NB4 (cell line): ENCODE results near the gene GVQW3.

Experiments
- DNase-seq: peaks from one replicate; pipeline ENCODE4 v3.0.0; 2010; ENCODE audit warnings: low read depth
- H3K4me3 ChIP-seq: one replicate; pipeline ENCODE4 v1.5.1; 2011; ENCODE audit warnings: mild to moderate bottlenecking, low read depth, low read length, moderate library complexity
- MYC ChIP-seq: IDR thresholded peaks from 2 replicates; pipeline ENCODE4 v1.6.1; 2011; ENCODE audit warnings: low read depth, low read length
- POLR2A ChIP-seq: IDR thresholded peaks from 2 replicates; pipeline ENCODE4 v1.6.1; 2011; ENCODE audit warnings: mild to moderate bottlenecking; ENCODE audit not compliant: insufficient read length; ENCODE audit errors: extremely low read depth
- TF ChIP-seq, protein P1 (sequence below): IDR thresholded peaks from 2 replicates; pipeline ENCODE4 v1.6.1; 2011; ENCODE audit warnings: low read depth, low read length
- TF ChIP-seq, protein P2 (sequence below): IDR thresholded peaks from one replicate; pipeline ENCODE4 v1.5.1; 2012; ENCODE audit warnings: low read depth, low read length

GVQW3 gene

DNA sequence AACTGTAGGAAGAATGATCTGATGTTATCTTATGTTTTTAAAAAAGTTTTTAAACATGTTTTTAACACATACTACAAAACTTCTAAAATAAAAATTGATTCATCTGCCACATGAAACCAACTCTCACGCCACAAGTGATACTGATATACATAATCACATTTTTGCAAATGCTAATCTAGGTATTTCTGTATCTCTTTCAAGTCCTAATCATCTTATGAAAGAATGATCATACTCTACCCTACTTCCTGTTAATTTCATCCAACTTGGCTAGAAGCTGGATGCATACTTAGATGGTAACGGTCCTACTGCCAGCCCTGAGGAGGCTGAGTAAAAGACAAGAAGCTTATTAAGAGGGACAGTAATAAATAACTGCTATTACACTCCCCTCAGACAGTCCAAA is 19.3 kb upstream of the GVQW3 start:
- no peak for DNase-seq
- no peak overlapping the region for H3K4me3 ChIP-seq
- TF ChIP-seq MYC (no peak), POLR2A (no peak)
- TF ChIP-seq, protein P1, sequence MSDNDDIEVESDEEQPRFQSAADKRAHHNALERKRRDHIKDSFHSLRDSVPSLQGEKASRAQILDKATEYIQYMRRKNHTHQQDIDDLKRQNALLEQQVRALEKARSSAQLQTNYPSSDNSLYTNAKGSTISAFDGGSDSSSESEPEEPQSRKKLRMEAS: no peak
- TF ChIP-seq, protein P2, sequence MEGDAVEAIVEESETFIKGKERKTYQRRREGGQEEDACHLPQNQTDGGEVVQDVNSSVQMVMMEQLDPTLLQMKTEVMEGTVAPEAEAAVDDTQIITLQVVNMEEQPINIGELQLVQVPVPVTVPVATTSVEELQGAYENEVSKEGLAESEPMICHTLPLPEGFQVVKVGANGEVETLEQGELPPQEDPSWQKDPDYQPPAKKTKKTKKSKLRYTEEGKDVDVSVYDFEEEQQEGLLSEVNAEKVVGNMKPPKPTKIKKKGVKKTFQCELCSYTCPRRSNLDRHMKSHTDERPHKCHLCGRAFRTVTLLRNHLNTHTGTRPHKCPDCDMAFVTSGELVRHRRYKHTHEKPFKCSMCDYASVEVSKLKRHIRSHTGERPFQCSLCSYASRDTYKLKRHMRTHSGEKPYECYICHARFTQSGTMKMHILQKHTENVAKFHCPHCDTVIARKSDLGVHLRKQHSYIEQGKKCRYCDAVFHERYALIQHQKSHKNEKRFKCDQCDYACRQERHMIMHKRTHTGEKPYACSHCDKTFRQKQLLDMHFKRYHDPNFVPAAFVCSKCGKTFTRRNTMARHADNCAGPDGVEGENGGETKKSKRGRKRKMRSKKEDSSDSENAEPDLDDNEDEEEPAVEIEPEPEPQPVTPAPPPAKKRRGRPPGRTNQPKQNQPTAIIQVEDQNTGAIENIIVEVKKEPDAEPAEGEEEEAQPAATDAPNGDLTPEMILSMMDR: no peak

DNA sequence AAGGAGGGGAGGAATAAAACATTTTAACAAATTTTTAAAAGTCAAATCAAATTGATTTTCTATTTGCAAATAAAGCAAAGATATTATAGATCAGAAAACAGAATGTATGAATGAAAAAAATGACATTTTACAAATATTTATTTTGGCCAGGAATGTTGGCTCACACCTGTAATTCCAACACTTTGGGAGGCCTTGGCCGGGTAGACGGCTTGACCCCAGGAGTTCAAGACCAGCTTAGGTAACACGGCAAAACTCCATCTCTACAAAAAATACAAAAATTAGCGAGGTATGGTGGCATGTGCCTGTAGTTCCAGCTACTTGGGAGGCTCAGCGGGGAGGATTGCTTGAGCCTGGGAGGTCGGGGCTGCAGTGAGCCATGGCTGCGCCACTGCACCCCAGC is 18.4 kb upstream of the GVQW3 start:
- no peak for DNase-seq
- no peak for TF ChIP-seq MYC
- no peak for TF ChIP-seq POLR2A
- TF ChIP-seq, protein P1: no peak
- TF ChIP-seq, protein P2: no peak
- H3K4me3 ChIP-seq: no peak overlapping the region

DNA sequence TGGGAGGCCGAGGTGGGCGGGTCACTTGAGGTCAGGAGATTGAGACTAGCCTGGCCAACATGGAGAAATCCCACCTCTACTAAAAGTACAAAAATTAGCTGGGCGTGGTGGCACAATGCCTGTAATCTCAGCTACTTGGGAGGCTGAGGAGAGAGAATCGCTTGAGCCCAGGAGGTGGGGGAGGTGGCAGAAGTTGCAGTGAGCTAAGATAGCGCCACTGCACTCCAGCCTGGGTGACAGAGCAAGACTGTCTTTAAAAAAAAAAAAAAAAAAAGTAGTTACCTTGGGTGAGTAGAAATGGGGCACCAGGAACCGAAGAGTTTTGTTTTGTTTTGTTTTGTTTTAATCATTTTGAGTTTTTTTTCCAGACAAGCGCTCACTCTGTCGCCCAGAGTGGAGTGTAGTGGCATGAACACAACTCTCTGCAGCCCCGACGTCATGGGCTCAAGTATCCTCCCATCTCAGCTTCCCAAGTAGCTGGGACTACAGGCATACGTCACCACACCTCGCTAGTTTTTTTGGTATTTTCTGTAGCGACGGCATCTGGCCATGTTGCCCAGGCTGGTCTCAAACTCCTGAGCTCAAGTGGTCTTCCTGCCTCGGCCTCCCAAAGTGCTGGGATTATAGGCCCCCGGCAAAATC is 16.0 kb upstream of the GVQW3 start:
- no peak overlapping the region for H3K4me3 ChIP-seq
- TF ChIP-seq, protein P2: no peak
- TF ChIP-seq POLR2A: no peak
- TF ChIP-seq, protein P1: no peak

DNA sequence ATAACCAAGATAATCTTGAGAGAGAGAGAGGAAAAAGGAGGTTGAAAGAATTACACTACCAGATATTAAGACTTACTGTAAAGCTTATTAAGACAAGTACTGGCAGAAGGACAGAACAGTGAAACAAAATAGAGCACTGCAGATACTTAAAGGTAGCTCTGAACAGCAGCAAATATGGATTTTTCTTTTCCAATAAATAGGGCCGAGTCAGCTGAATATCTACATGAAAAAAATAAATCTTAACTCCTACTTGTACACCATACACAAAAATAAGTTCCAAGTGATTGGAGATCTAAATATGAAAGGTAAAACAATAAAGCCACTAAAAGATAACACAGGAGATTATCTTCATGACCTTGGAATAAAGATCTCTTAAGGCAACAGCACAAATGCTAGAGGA is 12.6 kb upstream of the GVQW3 start:
- no peak overlapping the region for H3K4me3 ChIP-seq
- no peak for DNase-seq
- TF ChIP-seq, protein P1: no peak

More for the DNA sequence above, 16.0 kb upstream of the GVQW3 start:
- no peak for DNase-seq

DNA sequence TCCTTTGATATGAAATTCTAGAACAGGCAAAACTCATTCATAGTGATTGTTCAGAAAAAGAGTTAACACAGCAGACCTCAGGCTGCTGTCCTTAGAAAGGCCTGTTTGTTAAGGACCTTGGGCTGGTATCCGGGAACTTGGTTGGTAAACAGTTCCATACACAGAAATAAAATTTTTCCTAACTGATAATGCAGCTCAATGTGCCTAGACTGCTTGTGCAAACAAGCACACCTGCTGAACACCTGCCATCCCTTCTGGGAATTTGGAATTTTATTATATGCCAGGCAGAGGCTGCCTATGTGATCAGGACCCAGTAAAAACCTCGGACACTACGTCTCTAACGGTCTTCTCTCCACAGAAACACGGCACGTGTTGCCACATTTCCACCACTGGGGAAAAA is 11.7 kb upstream of the GVQW3 start:
- DNase-seq: no peak
- TF ChIP-seq, protein P1: no peak
- TF ChIP-seq POLR2A: no peak
- no peak overlapping the region for H3K4me3 ChIP-seq

DNA sequence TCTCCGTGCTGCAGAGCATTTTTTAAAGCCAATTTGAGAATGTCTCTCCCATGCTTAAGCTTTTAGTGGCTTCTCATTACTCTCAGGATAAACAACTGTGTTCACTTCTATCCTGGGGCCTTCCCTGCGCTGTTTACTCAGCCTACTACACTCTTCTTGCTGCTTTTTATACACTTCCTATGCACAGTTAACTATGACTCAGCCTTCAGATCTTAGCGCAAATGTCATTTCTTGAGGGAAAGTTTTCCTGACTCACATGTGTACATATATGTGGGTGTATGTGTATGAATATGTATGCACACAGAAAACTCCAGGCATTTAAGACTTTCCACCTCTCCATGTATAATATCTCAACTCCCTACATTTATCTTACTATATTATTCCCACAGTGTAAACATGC is 10.0 kb upstream of the GVQW3 start:
- H3K4me3 ChIP-seq: no peak overlapping the region
- TF ChIP-seq MYC: no peak
- TF ChIP-seq, protein P2: no peak
- no peak for TF ChIP-seq POLR2A
- TF ChIP-seq, protein P1: no peak
- DNase-seq: peak; percentile 35
